Measurements from ENCODE around the gene MGAT3. TPM values are rescaled to one million over a fixed set of nuclear protein-coding genes. Genes with fewer than 3 reads are reported as not detected.

MGAT3 gene
- total and polyA plus RNA-seq, 2 of the 13 experiments (the other 11 are each of a cell fraction or from before 2014, with no cell fraction given) = 0.11 to 0.15 TPM

- TF ChIP-seq ZBTB2 (CRISPR knock-in tag; IDR thresholded peaks at IDR 0.05; ENCODE audit: low read depth) = no peak
- TF ChIP-seq ISX (CRISPR knock-in tag; conservative IDR thresholded peaks at IDR 0.05) = no peak
- no peak for TF ChIP-seq IRF2 (CRISPR knock-in tag; IDR thresholded peaks at IDR 0.05)
These were observed 31.2 kb downstream of the MGAT3 start (continued) for GRCh38 chr22:39487826-39488520.

- BruUV-seq (replicated peaks) = no TSS peak
- Histone ChIP-seq H3K4me2 (ENCODE audit: low read depth, low read length) (no peak overlapping the region), H3K4me1 (ENCODE audit: insufficient read depth, low read length) (peaks cover 19% of the 10 kb centered on the region), H3K27me3 (ENCODE audit: control insufficient read depth in 1 of 2, insufficient read depth in 2 of 2, low read length in 2 of 2) (peaks cover 0 to 2% of the 10 kb centered on the region in 2 experiments; a peak in 1 of 5 replicates), H3K36me3 (replicated peaks in 1 of 2; ENCODE audit: control insufficient read depth in 1 of 2, insufficient read depth in 2 of 2, low read length in 2 of 2) (no peaks in the 10 kb centered on the region), H3K27ac (ENCODE audit: extremely low read length, insufficient read depth, low read length) (no peak overlapping the region), H3K9me3 (ENCODE audit: low read length) (no peaks in the 10 kb centered on the region), H3K9ac (ENCODE audit: insufficient read depth, low read depth, low read length) (no peak overlapping the region), H3K79me2 (ENCODE audit: insufficient read depth, low read length) (no peaks in the 10 kb centered on the region), H2AFZ (ENCODE audit: low read length) (no peak overlapping the region), H3K4me3 (replicated peaks in 1 of 3; ENCODE audit: insufficient read depth in 1 of 3, low read depth in 2 of 3, low read length in 3 of 3) (no peak overlapping the region), H4K20me1 (ENCODE audit: insufficient read depth, low read length) (no peaks in the 10 kb centered on the region)
- in situ Hi-C loops (cut with HindIII; ENCODE audit: extremely low pct_ligation_motif_present, low pct_unique_long_range_greater_than_20kb) = no loop called here
- intact Hi-C loops (cut with micrococcal nuclease; ENCODE audit: unreplicated experiment) = no loop called here
- DNase-seq (ENCODE audit: low spot score) (no peak), FAIRE-seq (no peak), ATAC-seq (no peak)
- TF ChIP-seq ZBTB42 (CRISPR knock-in tag; IDR thresholded peaks at IDR 0.05) = no peak
- no peak for TF ChIP-seq ZBTB43 (CRISPR knock-in tag; conservative IDR thresholded peaks at IDR 0.05)
- POLR2A ChIA-PET = no interaction called here
- CTCF ChIA-PET (ENCODE audit: low intra/inter-chr PET ratio, low total read pairs) = no interaction called here
- 74% methylated on average over 10 of the region's 39 CpGs for WGBS (ENCODE audit: low lambda C conversion rate)
These were observed 31.8 kb downstream of the MGAT3 start for GRCh38 chr22:39488563-39489083.
